GM13976 (cell line): ENCODE results near the gene ARMH4.

Experiments
- DNase-seq: peaks from one replicate; pipeline ENCODE4 v3.0.0; 2012; ENCODE audit warnings: low spot score
- CTCF ChIP-seq: IDR thresholded peaks from 2 replicates; pipeline ENCODE4 v1.5.1; 2012; ENCODE audit warnings: borderline replicate concordance, mild to moderate bottlenecking; ENCODE audit not compliant: insufficient read depth; ENCODE audit errors: extremely low read depth, missing control alignments, control extremely low read depth
- in situ Hi-C: fragments of 300-500 bp; cut with MboI; formaldehyde crosslinking; loops from one replicate; pipeline ENCODE4 v1.12.0; 2022; ENCODE audit warnings: low sequenced_read_pairs, mixed read lengths, inconsistent platforms; ENCODE audit not compliant: unreplicated experiment

ARMH4 gene

GRCh38 chr14:58082011-58082410, 70.0 kb downstream of the ARMH4 start:
- no peak for TF ChIP-seq CTCF
- DNase-seq, result no peak
- in situ Hi-C loops, result no loop called here

GRCh38 chr14:58078471-58078870, 73.5 kb downstream of the ARMH4 start:
- DNase-seq, result no peak

GRCh38 chr14:58078068-58078467, 73.9 kb downstream of the ARMH4 start:
- no peak for TF ChIP-seq CTCF
- in situ Hi-C loops, result no loop called here
- DNase-seq, result no peak

More at GRCh38 chr14:58078471-58078870, 73.5 kb downstream of the ARMH4 start:
- in situ Hi-C loops, result no loop called here
- no peak for TF ChIP-seq CTCF

GRCh38 chr14:58077621-58078020, 74.4 kb downstream of the ARMH4 start:
- TF ChIP-seq CTCF, result no peak
- DNase-seq, result no peak
- in situ Hi-C loops, result no loop called here

GRCh38 chr14:58073516-58073915, 78.5 kb downstream of the ARMH4 start:
- in situ Hi-C loops, result loop anchor here (25.0 kb wide), 2 partner anchors 386 to 536 kb away; no protein-coding TSS in a partner anchor
- no peak for DNase-seq
- TF ChIP-seq CTCF, result no peak

- in situ Hi-C loops, result loop anchor here (25.0 kb wide), 2 partner anchors 385 to 535 kb away; no protein-coding TSS in a partner anchor
- peak; percentile 46 for DNase-seq
- peak; percentile 62 for TF ChIP-seq CTCF
Observed at GRCh38 chr14:58072288-58073071, 79.5 kb downstream of the ARMH4 start.
